IMR-90 (cell line): ENCODE results near the gene MRPS22. TPM values are rescaled to one million over a fixed set of nuclear protein-coding genes. Genes with fewer than 3 reads are reported as not detected.

ENCODE experiments used
- ATAC-seq: fragments of 200-7000 bp; cut with Tn5 transposase; 2 replicates; pipeline ENCODE4 v1.9.1; 2020; ENCODE audit warnings: low read depth, mild to moderate bottlenecking, moderate library complexity
- BruUV-seq: library from RNA; stranded (reverse); fragments of 400-500 nt; replicated peaks from 2 replicates; lab custom pipeline; 2021; lab: Mats Ljungman, UMichigan
- CTCF ChIA-PET: fragments of 300-600 bp; formaldehyde crosslinking; extraction: SDS; loops from one replicate; lab custom pipeline; 2021; ENCODE audit warnings: antibody characterized with exemption; lab: Yijun Ruan, JAX
- POLR2A ChIA-PET: fragments of 300-600 bp; sonication (Branson Sonifier 250); formaldehyde crosslinking; loops from one replicate; lab custom pipeline; 2022; ENCODE audit warnings: antibody characterized with exemption; ENCODE audit not compliant: unreplicated experiment; lab: Charles Lee
- DNase-seq: peaks from one replicate; pipeline ENCODE4 v3.0.0; 2013
- H2AFZ ChIP-seq: replicated peaks from 2 replicates; pipeline ENCODE3; 2013; ENCODE audit warnings: low read length, mild to moderate bottlenecking; ENCODE audit not compliant: poor library complexity
- H2AK5ac ChIP-seq: 2 replicates; pipeline ENCODE4 v1.6.1; 2013; ENCODE audit warnings: low read depth, low read length, inconsistent platforms
- H2AK9ac ChIP-seq: replicated peaks from 2 replicates; pipeline ENCODE3; 2013; ENCODE audit warnings: mild to moderate bottlenecking, low read depth, low read length, moderate library complexity; ENCODE audit not compliant: poor library complexity
- H2BK120ac ChIP-seq: 2 replicates; pipeline ENCODE4 v1.6.1; 2013; ENCODE audit warnings: low read depth, low read length, inconsistent platforms
- H2BK15ac ChIP-seq: 3 replicates; pipeline ENCODE4 v1.6.1; 2013; ENCODE audit warnings: low read depth, low read length, inconsistent platforms
- H2BK20ac ChIP-seq: 2 replicates; pipeline ENCODE4 v1.6.1; 2013; ENCODE audit warnings: low read depth, mild to moderate bottlenecking, inconsistent platforms, low read length, moderate library complexity
- H2BK5ac ChIP-seq: 2 replicates; pipeline ENCODE4 v1.6.1; 2013; ENCODE audit warnings: mild to moderate bottlenecking, low read depth, low read length, inconsistent platforms; ENCODE audit not compliant: poor library complexity, severe bottlenecking
- H3K14ac ChIP-seq: replicated peaks from 2 replicates; pipeline ENCODE4 v1.6.1; 2013; ENCODE audit warnings: low read depth, low read length, inconsistent platforms
- H3K18ac ChIP-seq: 2 replicates; pipeline ENCODE4 v1.6.1; 2013; ENCODE audit warnings: low read depth, low read length, control low read depth
- H3K23ac ChIP-seq: 2 replicates; pipeline ENCODE4 v1.6.1; 2013; ENCODE audit warnings: low read depth, low read length, inconsistent platforms
- H3K27ac ChIP-seq: 2 replicates; pipeline ENCODE4 v1.5.1; 2013; ENCODE audit warnings: mild to moderate bottlenecking, control low read depth, low read length; ENCODE audit not compliant: insufficient read depth
- H3K27me3 ChIP-seq: 2 replicates; pipeline ENCODE4 v1.6.1; 2013; ENCODE audit warnings: low read length; ENCODE audit not compliant: control insufficient read depth, insufficient read depth
- H3K36me3 ChIP-seq: 2 replicates; pipeline ENCODE4 v1.6.1; 2013; ENCODE audit warnings: low read length, mixed read lengths; ENCODE audit not compliant: control insufficient read depth, insufficient read depth
- H3K4ac ChIP-seq: 2 replicates; pipeline ENCODE4 v1.6.1; 2013; ENCODE audit warnings: low read depth, low read length, inconsistent platforms
- H3K4me1 ChIP-seq: 2 replicates; pipeline ENCODE4 v1.6.1; 2013; ENCODE audit warnings: low read length, mixed read lengths; ENCODE audit not compliant: control insufficient read depth, insufficient read depth
- H3K4me2 ChIP-seq: 2 replicates; pipeline ENCODE4 v1.6.1; 2013; ENCODE audit warnings: low read depth, mild to moderate bottlenecking, control low read depth, low read length, moderate library complexity
- H3K4me3 ChIP-seq: 2 replicates; pipeline ENCODE4 v1.5.1; 2013; ENCODE audit warnings: low read depth, mild to moderate bottlenecking, control low read depth, low read length, moderate library complexity; ENCODE audit not compliant: insufficient read depth
- H3K56ac ChIP-seq: 2 replicates; pipeline ENCODE4 v1.6.1; 2013; ENCODE audit warnings: low read length, inconsistent platforms; ENCODE audit not compliant: insufficient read depth; ENCODE audit errors: extremely low read depth
- H3K79me1 ChIP-seq, 2 experiments: 2 replicates each; pipeline ENCODE4 v1.6.1; 2013; ENCODE audit warnings: low read length in 2 of 2, inconsistent platforms in 1 of 2, low read depth in 1 of 2
- H3K9ac ChIP-seq: 2 replicates; pipeline ENCODE4 v1.6.1; 2013; ENCODE audit warnings: low read depth, low read length, control low read depth
- H3K9me1 ChIP-seq: 2 replicates; pipeline ENCODE4 v1.6.1; 2013; ENCODE audit warnings: low read length, inconsistent platforms; ENCODE audit not compliant: insufficient read depth
- H3K9me3 ChIP-seq: 2 replicates; pipeline ENCODE4 v1.6.1; 2013; ENCODE audit warnings: low read length; ENCODE audit not compliant: control insufficient read depth, insufficient read depth
- H4K20me1 ChIP-seq: 2 replicates; pipeline ENCODE4 v1.6.1; 2013; ENCODE audit warnings: low read length, inconsistent platforms; ENCODE audit not compliant: insufficient read depth
- H4K5ac ChIP-seq: 2 replicates; pipeline ENCODE4 v1.6.1; 2013; ENCODE audit warnings: mild to moderate bottlenecking, low read depth, low read length, control low read depth
- H4K8ac ChIP-seq, 2 experiments: 2 replicates each; pipeline ENCODE4 v1.6.1; 2013; ENCODE audit warnings: low read depth in 2 of 2, low read length in 2 of 2, control low read depth in 1 of 2, inconsistent platforms in 1 of 2
- H4K91ac ChIP-seq: 2 replicates; pipeline ENCODE4 v1.6.1; 2013; ENCODE audit warnings: low read depth, low read length, inconsistent platforms; ENCODE audit not compliant: insufficient read depth
- BHLHE40 ChIP-seq: fragments of 150-350 bp; IDR thresholded peaks from 2 replicates; pipeline ENCODE4 v1.6.1; 2016; ENCODE audit warnings: mild to moderate bottlenecking, low read depth, low read length
- CEBPB ChIP-seq: IDR thresholded peaks from 2 replicates; pipeline ENCODE4 v1.6.1; 2012; ENCODE audit warnings: low read depth, low read length, improper control_type of control experiment
- FOS ChIP-seq: fragments of 150-350 bp; IDR thresholded peaks from 2 replicates; pipeline ENCODE4 v1.6.1; 2016; ENCODE audit warnings: low read depth, low read length
- MAFK ChIP-seq: IDR thresholded peaks from 2 replicates; pipeline ENCODE4 v1.6.1; 2012; ENCODE audit warnings: low read depth, low read length, improper control_type of control experiment
- MXI1 ChIP-seq: IDR thresholded peaks from 2 replicates; pipeline ENCODE4 v1.6.1; 2012; ENCODE audit warnings: low read depth, mild to moderate bottlenecking, low read length, moderate library complexity, borderline replicate concordance
- NFE2L2 ChIP-seq: fragments of 150-350 bp; IDR thresholded peaks from 2 replicates; pipeline ENCODE4 v1.6.1; 2016; ENCODE audit warnings: low read depth, mild to moderate bottlenecking, low read length
- RAD21 ChIP-seq: IDR thresholded peaks from 2 replicates; pipeline ENCODE4 v1.6.1; 2012; ENCODE audit warnings: low read length, improper control_type of control experiment
- RCOR1 ChIP-seq: IDR thresholded peaks from 2 replicates; pipeline ENCODE4 v1.6.1; 2012; ENCODE audit warnings: mild to moderate bottlenecking, low read length, improper control_type of control experiment; ENCODE audit not compliant: insufficient replicate concordance
- RFX5 ChIP-seq: IDR thresholded peaks from 2 replicates; pipeline ENCODE4 v1.8.0; 2012; ENCODE audit warnings: low read depth, mild to moderate bottlenecking, low read length, moderate library complexity
- SMC3 ChIP-seq: fragments of 150-350 bp; IDR thresholded peaks from 2 replicates; pipeline ENCODE4 v1.6.1; 2016; ENCODE audit warnings: low read depth, mild to moderate bottlenecking, antibody characterized with exemption, low read length, moderate library complexity
- USF2 ChIP-seq: fragments of 150-350 bp; IDR thresholded peaks from 2 replicates; pipeline ENCODE4 v1.6.1; 2017; ENCODE audit warnings: mild to moderate bottlenecking, antibody characterized with exemption, low read length, low read depth
- WGBS, 2 experiments: methylation state at CpG; one replicate each; pipeline versions ENCODE4 v1.1.5 to v1.1.7; 2013; ENCODE audit warnings: missing lambda C conversion rate in 2 of 2; ENCODE audit not compliant: insufficient read length in 1 of 2; ENCODE audit errors: extremely low coverage in 2 of 2; 5-methylcytosine and 5-hydroxymethylcytosine counted together
- dilution Hi-C: fragments of 300-500 bp; cut with HindIII; formaldehyde crosslinking; loops from one replicate; pipeline ENCODE4 v1.14.3; 2018; ENCODE audit warnings: low sequenced_read_pairs; ENCODE audit not compliant: unreplicated experiment
- in situ Hi-C: fragments of 300-500 bp; cut with MboI; formaldehyde crosslinking; loops from 3 replicates; pipeline ENCODE4 v1.14.3; 2019; ENCODE audit warnings: low sequenced_read_pairs, inconsistent platforms, mixed read lengths
- intact Hi-C: fragments of 100-400 bp; cut with micrococcal nuclease; formaldehyde crosslinking; loops from 2 replicates; pipeline ENCODE4 v1.10.0; 2022
- polyA plus RNA-seq, 3 experiments: library from polyadenylated mRNA; depleted of rRNA; stranded (reverse); fragments of >200 nt; gene quantifications; 2 replicates each; pipeline ENCODE4 v1.2.3, GENCODE V29; 2012; ENCODE audit warnings: low replicate concordance in 1 of 3
- total RNA-seq: library from RNA; depleted of rRNA; stranded (reverse); fragments of >200 nt; gene quantifications from 2 replicates; pipeline ENCODE4 v1.2.3, GENCODE V29; 2012
- TF ChIP-seq, protein P1 (sequence below): conservative IDR thresholded peaks from 2 replicates; pipeline ENCODE4 v1.5.1; 2012; ENCODE audit warnings: mild to moderate bottlenecking, low read depth, low read length, improper control_type of control experiment
- TF ChIP-seq, protein P2 (sequence below): fragments of 150-350 bp; IDR thresholded peaks from 2 replicates; pipeline ENCODE4 v1.6.1; 2016; ENCODE audit warnings: low read depth, mild to moderate bottlenecking, low read length, moderate library complexity, borderline replicate concordance

MRPS22 gene
- total and polyA plus RNA-seq, 2 of the 4 experiments (the other 2 are of a cell fraction): 54.5 to 72.4 TPM

- no peak for TF ChIP-seq MXI1
Observed at GRCh38 chr3:139311557-139311956, 32.3 kb upstream of the MRPS22 start (continued).

DNA sequence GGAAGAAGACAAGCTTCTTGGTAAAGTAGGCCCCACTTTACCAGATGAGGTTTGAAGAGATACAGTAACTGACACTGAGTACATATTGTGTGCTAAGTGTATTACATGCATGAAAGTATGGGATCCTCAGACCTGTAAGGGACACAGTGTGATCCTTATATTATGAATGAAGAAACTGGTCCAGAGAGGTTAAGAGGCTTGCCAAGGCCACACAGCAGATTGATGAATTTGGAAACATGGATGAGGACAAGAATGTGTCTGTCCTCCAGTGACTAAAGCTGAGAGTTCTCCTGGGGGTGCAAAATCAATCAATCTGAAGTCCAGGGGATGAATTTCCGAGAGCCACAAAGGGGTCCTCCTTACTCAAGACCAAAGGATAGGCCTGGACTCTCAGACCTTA lies 31.4 kb upstream of the MRPS22 start:
- WGBS, 2 experiments: no CpG with 5 or more reads among the region's 1 CpG
- dilution Hi-C loops: no loop called here
- Histone ChIP-seq H3K14ac (peak overlapping the region; percentile 72; the same call in 1 of the 2 replicates), H3K36me3 (no peaks in the 10 kb centered on the region), H3K9me3 (no peaks in the 10 kb centered on the region), H4K8ac (0 out of 4 replicates have a peak overlapping the region, but pooled peaks of 1 of the 2 experiments have one; percentile 67), H2BK15ac (no peak overlapping the region), H3K18ac (peak overlapping the region; percentile 63; the same call in 1 of the 2 replicates), H3K56ac (no peak overlapping the region), H3K4me3 (no peak overlapping the region), H3K4me1 (peaks cover 31% of the 10 kb centered on the region), H3K4me2 (no peak overlapping the region), H3K9me1 (peaks cover 46% of the 10 kb centered on the region), H4K5ac (peak overlapping the region; percentile 59; the same call in 1 of the 2 replicates), H2BK5ac (no peak overlapping the region), H4K20me1 (no peaks in the 10 kb centered on the region), H3K23ac (peak overlapping the region; percentile 56; the same call in 1 of the 2 replicates), H3K4ac (peak overlapping the region; percentile 95; the same call in 1 of the 2 replicates), H4K91ac (peak overlapping the region; percentile 98), H2AFZ (no peak overlapping the region), H2BK120ac (peak overlapping the region; percentile 89), H2AK9ac (peak overlapping the region; percentile 3), H3K9ac (no peak overlapping the region), H2BK20ac (peak overlapping the region; percentile 30; the same call in 1 of the 2 replicates), H3K27me3 (no peaks in the 10 kb centered on the region; the same call in 1 of the 2 replicates), H3K27ac (no peak overlapping the region), H2AK5ac (0 out of 2 replicates have a peak overlapping the region, but pooled peaks have one; percentile 8), H3K79me1 (no peaks in the 10 kb centered on the region; a peak in 1 of 4 replicates)
- CTCF ChIA-PET: no interaction called here
- DNase-seq (no peak), ATAC-seq (no peak)
- POLR2A ChIA-PET: interaction anchor here (0.6 to 1.0 kb wide), 2 partner anchors 11 to 1136 kb away, joined by 4 read pairs; no protein-coding TSS in a partner anchor
- in situ Hi-C loops: loop anchor here (10.0 kb wide), 1 partner anchor 188 kb away; no protein-coding TSS in a partner anchor
- intact Hi-C loops: no loop called here
- no TSS peak for BruUV-seq
- TF ChIP-seq BHLHE40: no peak
- TF ChIP-seq MAFK: no peak
- no peak for TF ChIP-seq RCOR1
- TF ChIP-seq FOS: no peak
- no peak for TF ChIP-seq MXI1
- no peak for TF ChIP-seq USF2
- TF ChIP-seq, protein P1, sequence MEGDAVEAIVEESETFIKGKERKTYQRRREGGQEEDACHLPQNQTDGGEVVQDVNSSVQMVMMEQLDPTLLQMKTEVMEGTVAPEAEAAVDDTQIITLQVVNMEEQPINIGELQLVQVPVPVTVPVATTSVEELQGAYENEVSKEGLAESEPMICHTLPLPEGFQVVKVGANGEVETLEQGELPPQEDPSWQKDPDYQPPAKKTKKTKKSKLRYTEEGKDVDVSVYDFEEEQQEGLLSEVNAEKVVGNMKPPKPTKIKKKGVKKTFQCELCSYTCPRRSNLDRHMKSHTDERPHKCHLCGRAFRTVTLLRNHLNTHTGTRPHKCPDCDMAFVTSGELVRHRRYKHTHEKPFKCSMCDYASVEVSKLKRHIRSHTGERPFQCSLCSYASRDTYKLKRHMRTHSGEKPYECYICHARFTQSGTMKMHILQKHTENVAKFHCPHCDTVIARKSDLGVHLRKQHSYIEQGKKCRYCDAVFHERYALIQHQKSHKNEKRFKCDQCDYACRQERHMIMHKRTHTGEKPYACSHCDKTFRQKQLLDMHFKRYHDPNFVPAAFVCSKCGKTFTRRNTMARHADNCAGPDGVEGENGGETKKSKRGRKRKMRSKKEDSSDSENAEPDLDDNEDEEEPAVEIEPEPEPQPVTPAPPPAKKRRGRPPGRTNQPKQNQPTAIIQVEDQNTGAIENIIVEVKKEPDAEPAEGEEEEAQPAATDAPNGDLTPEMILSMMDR: no peak
- TF ChIP-seq CEBPB: no peak
- no peak for TF ChIP-seq NFE2L2
- no peak for TF ChIP-seq SMC3
- no peak for TF ChIP-seq RFX5
- TF ChIP-seq RAD21: no peak
- TF ChIP-seq, protein P2, sequence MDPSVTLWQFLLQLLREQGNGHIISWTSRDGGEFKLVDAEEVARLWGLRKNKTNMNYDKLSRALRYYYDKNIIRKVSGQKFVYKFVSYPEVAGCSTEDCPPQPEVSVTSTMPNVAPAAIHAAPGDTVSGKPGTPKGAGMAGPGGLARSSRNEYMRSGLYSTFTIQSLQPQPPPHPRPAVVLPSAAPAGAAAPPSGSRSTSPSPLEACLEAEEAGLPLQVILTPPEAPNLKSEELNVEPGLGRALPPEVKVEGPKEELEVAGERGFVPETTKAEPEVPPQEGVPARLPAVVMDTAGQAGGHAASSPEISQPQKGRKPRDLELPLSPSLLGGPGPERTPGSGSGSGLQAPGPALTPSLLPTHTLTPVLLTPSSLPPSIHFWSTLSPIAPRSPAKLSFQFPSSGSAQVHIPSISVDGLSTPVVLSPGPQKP: no peak
